ENCODE data around the gene FAM98C. TPM values are rescaled to one million over a fixed set of nuclear protein-coding genes. Genes with fewer than 3 reads are reported as not detected.

The FAM98C gene
- total RNA-seq, 1 experiment from 2014 or later, result 10.5 TPM

GRCh38 chr19:38455031-38455430, 52.1 kb downstream of the FAM98C start:
- DNase-seq (ENCODE audit: low read depth), result peak; percentile 33

- DNase-seq (ENCODE audit: low read depth), result no peak
Measured at GRCh38 chr19:38457202-38457601, 54.3 kb downstream of the FAM98C start.

GRCh38 chr19:38457690-38458405, 55.0 kb downstream of the FAM98C start:
- DNase-seq (ENCODE audit: low read depth), result no peak

Other genes starting within 250 kb of the FAM98C start
- gene DPF1, start 178.9 kb upstream of the FAM98C start, total RNA-seq (2014; rRNA removed; shearing (Covaris generic)), result 8.3 and 18.3 TPM in 2 replicates
- not detected in 2 replicates for gene PPP1R14A, start 146.7 kb upstream of the FAM98C start, total RNA-seq (2014; rRNA removed; shearing (Covaris generic))
- 8.5 and 8.9 TPM in 2 replicates for gene SPINT2, start 138.5 kb upstream of the FAM98C start, total RNA-seq (2014; rRNA removed; shearing (Covaris generic))
- not detected in 2 replicates for gene C19orf33, start 98.8 kb upstream of the FAM98C start, total RNA-seq (2014; rRNA removed; shearing (Covaris generic))
- gene YIF1B, start 87.1 kb upstream of the FAM98C start, total RNA-seq (2014; rRNA removed; shearing (Covaris generic)), result 88.9 and 114 TPM in 2 replicates
- gene KCNK6, start 83.2 kb upstream of the FAM98C start, total RNA-seq (2014; rRNA removed; shearing (Covaris generic)), result 0.91 and 2.3 TPM in 2 replicates
- gene CATSPERG, start 67.3 kb upstream of the FAM98C start, total RNA-seq (2014; rRNA removed; shearing (Covaris generic)), result 0.15 TPM in 1 of 2 replicates, not detected in the other
- 342 and 489 TPM in 2 replicates for gene PSMD8, start 28.5 kb upstream of the FAM98C start, total RNA-seq (2014; rRNA removed; shearing (Covaris generic))
- gene GGN, start 15.1 kb upstream of the FAM98C start, total RNA-seq (2014; rRNA removed; shearing (Covaris generic)), result 0.64 TPM in 1 of 2 replicates, not detected in the other
- gene SPRED3, start 14.4 kb upstream of the FAM98C start, total RNA-seq (2014; rRNA removed; shearing (Covaris generic)), result 1.7 and 3.5 TPM in 2 replicates
- gene RASGRP4, start 23.1 kb downstream of the FAM98C start, total RNA-seq (2014; rRNA removed; shearing (Covaris generic)), result not detected in 2 replicates
- not detected in 2 replicates for gene RYR1, start 30.6 kb downstream of the FAM98C start, total RNA-seq (2014; rRNA removed; shearing (Covaris generic))
- 0.22 TPM in 1 of 2 replicates, not detected in the other for gene MAP4K1, start 214.9 kb downstream of the FAM98C start, total RNA-seq (2014; rRNA removed; shearing (Covaris generic))
- 615 and 648 TPM in 2 replicates for gene EIF3K, start 216.1 kb downstream of the FAM98C start, total RNA-seq (2014; rRNA removed; shearing (Covaris generic))
- 271 and 536 TPM in 2 replicates for gene ACTN4, start 244.6 kb downstream of the FAM98C start, total RNA-seq (2014; rRNA removed; shearing (Covaris generic))

All from M059J (cell line).